ENCODE measurements around the gene FSIP1. TPM values are rescaled to one million over a fixed set of nuclear protein-coding genes. Genes with fewer than 3 reads are reported as not detected.

The FSIP1 gene
- total and polyA plus RNA-seq, 9 of the 15 experiments (the other 6 are each of a cell fraction or from before 2014, with no cell fraction given), result 0.07 to 0.51 (median 0.29) TPM

GRCh38 chr15:39830166-39830565, 47.5 kb upstream of the FSIP1 start (continued):
- TF ChIP-seq CTCFL (IDR thresholded peaks at IDR 0.05; ENCODE audit: borderline replicate concordance, insufficient read depth, low read depth, low read length, poor library complexity, severe bottlenecking), result no peak
- TF ChIP-seq PHF20 (IDR thresholded peaks at IDR 0.05; ENCODE audit: partially characterized antibody), result no peak
- no peak for TF ChIP-seq MLLT1 (IDR thresholded peaks at IDR 0.05)
- TF ChIP-seq TRIM25 (IDR thresholded peaks at IDR 0.05; ENCODE audit: borderline replicate concordance), result no peak

Measured in K562 (cell line).